A549 (cell line): ENCODE measurements around the gene PRKG1.

ENCODE experiments used
- CHD4 ChIP-seq: fragments of 200-600 bp; sonication (generic); IDR thresholded peaks from 2 replicates; pipeline ENCODE4 v1.6.1; 2016; ENCODE audit warnings: antibody characterized with exemption, mild to moderate bottlenecking, borderline replicate concordance
- EHMT2 ChIP-seq: fragments of 200-600 bp; sonication (generic); IDR thresholded peaks from 2 replicates; pipeline ENCODE4 v1.6.1; 2016; ENCODE audit warnings: antibody characterized with exemption, low read depth, mild to moderate bottlenecking, moderate library complexity
- MAFK ChIP-seq: fragments of 450-650 bp; IDR thresholded peaks from 2 replicates; pipeline ENCODE4 v1.6.1; 2014; ENCODE audit not compliant: partially characterized antibody
- NFE2L2 ChIP-seq: fragments of 150-350 bp; conservative IDR thresholded peaks from 2 replicates; pipeline ENCODE4 v1.6.1; 2014; ENCODE audit warnings: low read length
- POLR2A ChIP-seq: IDR thresholded peaks from 2 replicates; pipeline ENCODE4 v1.6.1; 2012; ENCODE audit warnings: mild to moderate bottlenecking, low read length
- RAD21 ChIP-seq, 2 experiments: fragments of >200 bp in 1 of 2; sonication (Bioruptor Twin) in 1 of 2; formaldehyde crosslinking in 1 of 2; IDR thresholded peaks in 1 of 2; conservative IDR thresholded peaks in 1 of 2; 2 replicates in 1 of 2; 3 replicates in 1 of 2; pipeline ENCODE4 v1.6.1; 2012 to 2018; ENCODE audit warnings: inconsistent platforms in 1 of 2
- RCOR1 ChIP-seq: fragments of 150-350 bp; IDR thresholded peaks from 2 replicates; pipeline ENCODE4 v1.6.1; 2014; ENCODE audit warnings: antibody characterized with exemption, low read length, low read depth
- RFX5 ChIP-seq: fragments of 450-650 bp; IDR thresholded peaks from 2 replicates; pipeline ENCODE4 v1.7.1; 2014; ENCODE audit warnings: antibody characterized with exemption, mild to moderate bottlenecking, moderate library complexity
- RNF2 ChIP-seq: fragments of 200-600 bp; sonication (generic); IDR thresholded peaks from 2 replicates; pipeline ENCODE4 v1.6.1; 2016; ENCODE audit warnings: low read depth, mild to moderate bottlenecking, antibody characterized with exemption, moderate library complexity, borderline replicate concordance
- SREBF2 ChIP-seq: fragments of 450-650 bp; IDR thresholded peaks from 2 replicates; pipeline ENCODE4 v1.6.1; 2014; ENCODE audit warnings: mild to moderate bottlenecking, moderate library complexity
- TF ChIP-seq, protein P1 (sequence below): fragments of >200 bp; sonication (Bioruptor Twin); formaldehyde crosslinking; IDR thresholded peaks from 3 replicates; pipeline ENCODE4 v1.5.1; 2016
- TF ChIP-seq, protein P2 (sequence below): fragments of 200-600 bp; sonication (generic); IDR thresholded peaks from 2 replicates; pipeline ENCODE4 v1.6.1; 2016; ENCODE audit warnings: antibody characterized with exemption, mild to moderate bottlenecking, moderate library complexity
- TF ChIP-seq, protein P3 (sequence below): fragments of 450-650 bp; IDR thresholded peaks from 2 replicates; pipeline ENCODE4 v1.6.1; 2014; ENCODE audit warnings: antibody characterized with exemption

DNA sequence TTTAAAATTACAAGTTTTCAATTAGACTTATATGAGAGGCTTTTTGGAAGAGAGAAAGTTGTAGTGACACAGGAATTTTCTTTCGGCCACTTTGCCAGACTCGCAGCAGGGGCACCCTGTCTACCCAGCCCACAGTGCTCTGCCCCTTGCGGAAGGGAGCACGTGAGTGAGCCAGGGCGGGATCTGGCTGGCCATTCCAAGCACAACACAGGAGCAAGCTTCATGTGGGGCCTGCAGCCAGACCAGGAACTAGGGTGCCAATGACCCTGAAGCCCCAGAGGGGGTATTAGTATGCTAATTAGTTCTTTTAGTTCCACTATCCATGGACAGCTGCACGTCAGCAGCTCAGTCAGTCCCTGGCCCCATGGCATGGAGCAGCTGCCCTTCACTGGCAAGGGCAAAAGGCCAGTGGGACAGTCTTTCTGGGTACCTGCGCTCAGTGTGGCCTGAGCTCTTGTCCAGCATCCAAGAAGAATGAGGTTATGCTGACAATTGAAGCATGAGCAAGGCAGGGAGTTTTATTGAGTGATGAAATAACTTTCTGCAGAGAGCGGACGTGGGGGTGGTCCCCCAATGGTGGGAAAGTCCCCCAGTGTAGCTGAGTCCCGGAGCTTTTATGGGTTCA, 876.2 kb downstream of the PRKG1 start:
- TF ChIP-seq RCOR1 (no peak), SREBF2 (no peak), RAD21 (conservative IDR thresholded peaks at IDR 0.05 in 1 of 2, IDR thresholded peaks at IDR 0.05 in 1 of 2) (no peak), MAFK (no peak), RNF2 (no peak), CHD4 (no peak), EHMT2 (no peak), NFE2L2 (no peak), POLR2A (no peak), RFX5 (no peak)
- TF ChIP-seq, protein P1, sequence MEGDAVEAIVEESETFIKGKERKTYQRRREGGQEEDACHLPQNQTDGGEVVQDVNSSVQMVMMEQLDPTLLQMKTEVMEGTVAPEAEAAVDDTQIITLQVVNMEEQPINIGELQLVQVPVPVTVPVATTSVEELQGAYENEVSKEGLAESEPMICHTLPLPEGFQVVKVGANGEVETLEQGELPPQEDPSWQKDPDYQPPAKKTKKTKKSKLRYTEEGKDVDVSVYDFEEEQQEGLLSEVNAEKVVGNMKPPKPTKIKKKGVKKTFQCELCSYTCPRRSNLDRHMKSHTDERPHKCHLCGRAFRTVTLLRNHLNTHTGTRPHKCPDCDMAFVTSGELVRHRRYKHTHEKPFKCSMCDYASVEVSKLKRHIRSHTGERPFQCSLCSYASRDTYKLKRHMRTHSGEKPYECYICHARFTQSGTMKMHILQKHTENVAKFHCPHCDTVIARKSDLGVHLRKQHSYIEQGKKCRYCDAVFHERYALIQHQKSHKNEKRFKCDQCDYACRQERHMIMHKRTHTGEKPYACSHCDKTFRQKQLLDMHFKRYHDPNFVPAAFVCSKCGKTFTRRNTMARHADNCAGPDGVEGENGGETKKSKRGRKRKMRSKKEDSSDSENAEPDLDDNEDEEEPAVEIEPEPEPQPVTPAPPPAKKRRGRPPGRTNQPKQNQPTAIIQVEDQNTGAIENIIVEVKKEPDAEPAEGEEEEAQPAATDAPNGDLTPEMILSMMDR: no peak
- TF ChIP-seq, protein P2, sequence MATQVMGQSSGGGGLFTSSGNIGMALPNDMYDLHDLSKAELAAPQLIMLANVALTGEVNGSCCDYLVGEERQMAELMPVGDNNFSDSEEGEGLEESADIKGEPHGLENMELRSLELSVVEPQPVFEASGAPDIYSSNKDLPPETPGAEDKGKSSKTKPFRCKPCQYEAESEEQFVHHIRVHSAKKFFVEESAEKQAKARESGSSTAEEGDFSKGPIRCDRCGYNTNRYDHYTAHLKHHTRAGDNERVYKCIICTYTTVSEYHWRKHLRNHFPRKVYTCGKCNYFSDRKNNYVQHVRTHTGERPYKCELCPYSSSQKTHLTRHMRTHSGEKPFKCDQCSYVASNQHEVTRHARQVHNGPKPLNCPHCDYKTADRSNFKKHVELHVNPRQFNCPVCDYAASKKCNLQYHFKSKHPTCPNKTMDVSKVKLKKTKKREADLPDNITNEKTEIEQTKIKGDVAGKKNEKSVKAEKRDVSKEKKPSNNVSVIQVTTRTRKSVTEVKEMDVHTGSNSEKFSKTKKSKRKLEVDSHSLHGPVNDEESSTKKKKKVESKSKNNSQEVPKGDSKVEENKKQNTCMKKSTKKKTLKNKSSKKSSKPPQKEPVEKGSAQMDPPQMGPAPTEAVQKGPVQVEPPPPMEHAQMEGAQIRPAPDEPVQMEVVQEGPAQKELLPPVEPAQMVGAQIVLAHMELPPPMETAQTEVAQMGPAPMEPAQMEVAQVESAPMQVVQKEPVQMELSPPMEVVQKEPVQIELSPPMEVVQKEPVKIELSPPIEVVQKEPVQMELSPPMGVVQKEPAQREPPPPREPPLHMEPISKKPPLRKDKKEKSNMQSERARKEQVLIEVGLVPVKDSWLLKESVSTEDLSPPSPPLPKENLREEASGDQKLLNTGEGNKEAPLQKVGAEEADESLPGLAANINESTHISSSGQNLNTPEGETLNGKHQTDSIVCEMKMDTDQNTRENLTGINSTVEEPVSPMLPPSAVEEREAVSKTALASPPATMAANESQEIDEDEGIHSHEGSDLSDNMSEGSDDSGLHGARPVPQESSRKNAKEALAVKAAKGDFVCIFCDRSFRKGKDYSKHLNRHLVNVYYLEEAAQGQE: no peak
- TF ChIP-seq, protein P3, sequence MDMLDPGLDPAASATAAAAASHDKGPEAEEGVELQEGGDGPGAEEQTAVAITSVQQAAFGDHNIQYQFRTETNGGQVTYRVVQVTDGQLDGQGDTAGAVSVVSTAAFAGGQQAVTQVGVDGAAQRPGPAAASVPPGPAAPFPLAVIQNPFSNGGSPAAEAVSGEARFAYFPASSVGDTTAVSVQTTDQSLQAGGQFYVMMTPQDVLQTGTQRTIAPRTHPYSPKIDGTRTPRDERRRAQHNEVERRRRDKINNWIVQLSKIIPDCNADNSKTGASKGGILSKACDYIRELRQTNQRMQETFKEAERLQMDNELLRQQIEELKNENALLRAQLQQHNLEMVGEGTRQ: no peak
